Naive thymus-derived CD4-positive, alpha-beta T cell (primary cell): ENCODE results near the gene HINT1. TPM values are rescaled to one million over a fixed set of nuclear protein-coding genes. Genes with fewer than 3 reads are reported as not detected.
A peak's percentile ranks its signal among the peaks of the same experiment; 100 is the strongest.

Experiments used
- ATAC-seq: fragments of 150-1000 bp; cut with Tn5 transposase; 2 replicates; pipeline ENCODE4 v1.10.0; 2021; ENCODE audit warnings: mild to moderate bottlenecking, moderate library complexity
- CTCF ChIA-PET: fragments of 350-600 bp; sonication (Branson Sonifier 250); formaldehyde crosslinking; loops from one replicate; lab custom pipeline; 2021; ENCODE audit warnings: antibody characterized with exemption; lab: Charles Lee
- POLR2A ChIA-PET: fragments of 350-600 bp; sonication (Branson Sonifier 250); formaldehyde crosslinking; loops from one replicate; lab custom pipeline; 2021; ENCODE audit warnings: antibody characterized with exemption, inconsistent platforms; lab: Charles Lee
- DNase-seq, 9 donors: peaks; one replicate each; pipeline versions ENCODE4 v3.0.0 to v3.0.0-alpha.2; 2020 to 2022; ENCODE audit warnings: mixed read lengths in 1 of 9
- H3K27ac ChIP-seq: one replicate; pipeline ENCODE4 v1.7.0; 2013; ENCODE audit warnings: mild to moderate bottlenecking, low read depth, low read length, moderate library complexity
- H3K27me3 ChIP-seq, 2 donors: one replicate each; pipeline ENCODE4 v1.7.0; 2013; ENCODE audit warnings: low read length in 2 of 2, mild to moderate bottlenecking in 2 of 2, moderate library complexity in 2 of 2; ENCODE audit not compliant: control insufficient read depth in 2 of 2, insufficient read depth in 2 of 2
- H3K36me3 ChIP-seq, 3 experiments: 1 replicate in 2 of 3; 2 replicates in 1 of 3; pipeline ENCODE4 v1.7.0; 2013; ENCODE audit warnings: low read length in 3 of 3, mild to moderate bottlenecking in 3 of 3, moderate library complexity in 1 of 3; ENCODE audit not compliant: insufficient read depth in 3 of 3, control insufficient read depth in 2 of 3
- H3K4me1 ChIP-seq, 2 donors: one replicate each; pipeline ENCODE4 v1.7.0; 2013; ENCODE audit warnings: low read length in 2 of 2, mild to moderate bottlenecking in 2 of 2, moderate library complexity in 1 of 2; ENCODE audit not compliant: control insufficient read depth in 2 of 2, insufficient read depth in 2 of 2
- H3K4me3 ChIP-seq: 2 replicates; pipeline ENCODE4 v1.7.0; 2013; ENCODE audit warnings: mild to moderate bottlenecking, low read length
- H3K9me3 ChIP-seq, 3 experiments: 1 replicate in 2 of 3; 2 replicates in 1 of 3; pipeline ENCODE4 v1.7.0; 2013; ENCODE audit warnings: low read length in 3 of 3; ENCODE audit not compliant: control insufficient read depth in 2 of 3
- H3K27ac Mint-ChIP-seq, 9 donors: one replicate each; pipeline ENCODE4 v1.8.0; 2020 to 2022; ENCODE audit warnings: mixed read lengths in 9 of 9, mild to moderate bottlenecking in 8 of 9, moderate library complexity in 5 of 9, inconsistent platforms in 2 of 9
- H3K27me3 Mint-ChIP-seq, 5 donors: one replicate each; pipeline ENCODE4 v1.8.0; 2021 to 2022; ENCODE audit warnings: mixed read lengths in 5 of 5, mild to moderate bottlenecking in 1 of 5
- H3K36me3 Mint-ChIP-seq, 5 donors: one replicate each; pipeline ENCODE4 v1.8.0; 2020 to 2022; ENCODE audit warnings: mixed read lengths in 5 of 5, mild to moderate bottlenecking in 3 of 5, inconsistent platforms in 1 of 5
- H3K4me1 Mint-ChIP-seq, 7 donors: one replicate each; pipeline ENCODE4 v1.8.0; 2020 to 2022; ENCODE audit warnings: mixed read lengths in 7 of 7, mild to moderate bottlenecking in 3 of 7, inconsistent platforms in 1 of 7
- H3K4me3 Mint-ChIP-seq, 10 donors: one replicate each; pipeline ENCODE4 v1.8.0; 2020 to 2022; ENCODE audit warnings: mild to moderate bottlenecking in 10 of 10, mixed read lengths in 10 of 10, moderate library complexity in 6 of 10, inconsistent platforms in 2 of 10
- H3K9me3 Mint-ChIP-seq, 11 donors: one replicate each; pipeline ENCODE4 v1.8.0; 2020 to 2022; ENCODE audit warnings: mixed read lengths in 11 of 11, mild to moderate bottlenecking in 4 of 11, inconsistent platforms in 1 of 11, moderate library complexity in 1 of 11
- intact Hi-C, 2 donors: fragments of 100-400 bp; cut with micrococcal nuclease; formaldehyde crosslinking; loops; one replicate each; pipeline ENCODE4 v1.15.1; 2023
- polyA plus RNA-seq, 2 donors: library from polyadenylated mRNA; unstranded; fragments of 300-500 nt; fragmentation: Illumina TruSeq; gene quantifications; one replicate each; pipeline ENCODE4 v1.2.3, GENCODE V29; 2021
- total RNA-seq, 6 experiments: library from RNA in 5 of 6; stranded (reverse) in 5 of 6; gene quantifications; 1 replicate in 5 of 6; 2 replicates in 1 of 6; pipeline ENCODE4 v1.2.3 and lab custom pipeline; 2021 to 2026

HINT1 gene
- total and polyA plus RNA-seq, 7 experiments from 2014 or later: 172 to 376 (median 241) TPM

- Mint-ChIP-seq H3K27ac (peak overlapping the region; percentile 91 to 98 (median 96)), H3K36me3 (peaks cover 0 to 13% (median 0%) of the 10 kb centered on the region in 5 donors), H3K4me3 (peak overlapping the region; percentile 72 to 90 (median 80)), H3K4me1 (peaks cover 42 to 75% (median 61%) of the 10 kb centered on the region in 7 donors), H3K9me3 (peaks cover 0 to 6% (median 0%) of the 10 kb centered on the region in 11 donors), H3K27me3 (no peaks in the 10 kb centered on the region)
- intact Hi-C loops: loop anchor here (1.0 to 2.0 kb wide), 12 partner anchors 9 to 173 kb away; partner anchors contain the start of gene LYRM7 (in 2 of the 2)
- no peaks in the 10 kb centered on the region for H3K9me3 ChIP-seq
- DNase-seq: peak; percentile 11 to 91 (median 84)
- peaks cover 18 to 37% of the 10 kb centered on the region in 2 donors for H3K4me1 ChIP-seq
- no peaks in the 10 kb centered on the region for H3K27me3 ChIP-seq
- peaks cover 0 to 4% (median 0%) of the 10 kb centered on the region in 3 experiments for H3K36me3 ChIP-seq
- CTCF ChIA-PET: interaction anchor here (0.6 to 1.7 kb wide), 9 partner anchors 12 to 98 kb away, joined by 3 to 7 read pairs (median 4); partner anchors contain the start of gene CDC42SE2
- POLR2A ChIA-PET: interaction anchor here (0.6 to 3.9 kb wide), 17 partner anchors 10 to 201 kb away, joined by 3 to 37 read pairs (median 5); partner anchors contain the start of genes CDC42SE2 and HINT1
- peak overlapping the region; percentile 21 for H3K4me3 ChIP-seq
- peak overlapping the region; percentile 77 for H3K27ac ChIP-seq
- ATAC-seq: peak; percentile 98
Measured at GRCh38 chr5:131209506-131210150, 44.6 kb upstream of the HINT1 start.

GRCh38 chr5:131209175-131209505, 44.1 kb upstream of the HINT1 start:
- Histone ChIP-seq H3K27ac (peak overlapping the region; percentile 77), H3K4me3 (peak overlapping the region; percentile 15), H3K9me3 (no peaks in the 10 kb centered on the region), H3K4me1 (peaks cover 15 to 33% of the 10 kb centered on the region in 2 donors), H3K36me3 (peaks cover 0 to 4% (median 0%) of the 10 kb centered on the region in 3 experiments), H3K27me3 (no peaks in the 10 kb centered on the region)
- Mint-ChIP-seq H3K4me1 (peaks cover 39 to 70% (median 57%) of the 10 kb centered on the region in 7 donors), H3K4me3 (peak overlapping the region; percentile 72 to 90 (median 80)), H3K27me3 (no peaks in the 10 kb centered on the region), H3K9me3 (peaks cover 0 to 6% (median 0%) of the 10 kb centered on the region in 11 donors), H3K27ac (peak overlapping the region; percentile 91 to 98 (median 96)), H3K36me3 (peaks cover 0 to 13% (median 0%) of the 10 kb centered on the region in 5 donors)
- CTCF ChIA-PET: interaction anchor here (0.6 to 1.7 kb wide), 10 partner anchors 12 to 147 kb away, joined by 3 to 7 read pairs (median 4); partner anchors contain the start of gene CDC42SE2
- no peak for DNase-seq
- POLR2A ChIA-PET: interaction anchor here (0.6 to 3.9 kb wide), 18 partner anchors 8 to 201 kb away, joined by 3 to 37 read pairs (median 4); partner anchors contain the start of genes CDC42SE2 and HINT1
- intact Hi-C loops: loop anchor here (1.0 to 2.0 kb wide), 10 partner anchors 9 to 173 kb away; partner anchors contain the start of gene LYRM7 (in 2 of the 2)
- ATAC-seq: no peak

GRCh38 chr5:131206772-131207171, 41.7 kb upstream of the HINT1 start:
- H3K9me3 ChIP-seq: no peaks in the 10 kb centered on the region
- Mint-ChIP-seq H3K4me3 (no peak overlapping the region), H3K9me3 (peaks cover 0 to 6% (median 0%) of the 10 kb centered on the region in 11 donors), H3K27me3 (no peaks in the 10 kb centered on the region), H3K27ac (peak overlapping the region in 6 of 9 donors; percentile 27 to 97 (median 44)), H3K36me3 (peaks cover 0 to 7% (median 0%) of the 10 kb centered on the region in 5 donors), H3K4me1 (peaks cover 35 to 56% (median 46%) of the 10 kb centered on the region in 7 donors)
- no peak for ATAC-seq
- ChIA-PET CTCF (interaction anchor here (0.7 to 1.0 kb wide), 2 partner anchors 8 to 175 kb away, joined by 3 to 4 read pairs; no protein-coding TSS in a partner anchor), POLR2A (interaction anchor here (1.0 to 1.7 kb wide), 6 partner anchors 8 to 190 kb away, joined by 3 to 6 read pairs (median 4); no protein-coding TSS in a partner anchor)
- H3K27ac ChIP-seq: no peak overlapping the region
- no peaks in the 10 kb centered on the region for H3K27me3 ChIP-seq
- peaks cover 0 to 4% (median 0%) of the 10 kb centered on the region in 3 experiments for H3K36me3 ChIP-seq
- no peak overlapping the region for H3K4me3 ChIP-seq
- no peak for DNase-seq
- peaks cover 12 to 26% of the 10 kb centered on the region in 2 donors for H3K4me1 ChIP-seq
- intact Hi-C loops: no loop called here

- Mint-ChIP-seq H3K36me3 (peaks cover 0 to 7% (median 0%) of the 10 kb centered on the region in 5 donors), H3K27me3 (no peaks in the 10 kb centered on the region), H3K4me1 (peaks cover 31 to 50% (median 41%) of the 10 kb centered on the region in 7 donors), H3K9me3 (peaks cover 0 to 6% (median 0%) of the 10 kb centered on the region in 11 donors), H3K27ac (peak overlapping the region in 3 of 9 donors; percentile 7 to 97 (median 27)), H3K4me3 (no peak overlapping the region)
- no peaks in the 10 kb centered on the region for H3K9me3 ChIP-seq
- peaks cover 0 to 4% (median 0%) of the 10 kb centered on the region in 3 experiments for H3K36me3 ChIP-seq
- intact Hi-C loops: no loop called here
- H3K4me1 ChIP-seq: peaks cover 12 to 26% of the 10 kb centered on the region in 2 donors
- no peaks in the 10 kb centered on the region for H3K27me3 ChIP-seq
- POLR2A ChIA-PET: interaction anchor here (1.0 to 1.7 kb wide), 5 partner anchors 9 to 60 kb away, joined by 3 to 6 read pairs (median 4); no protein-coding TSS in a partner anchor
- H3K4me3 ChIP-seq: no peak overlapping the region
- DNase-seq: no peak
- CTCF ChIA-PET: interaction anchor here (0.6 to 1.0 kb wide), 2 partner anchors 73 to 176 kb away, joined by 3 to 4 read pairs; no protein-coding TSS in a partner anchor
- no peak overlapping the region for H3K27ac ChIP-seq
- ATAC-seq: no peak
Measured at GRCh38 chr5:131206061-131206460, 41.0 kb upstream of the HINT1 start.

- Mint-ChIP-seq H3K36me3 (peaks cover 0 to 9% (median 5%) of the 10 kb centered on the region in 5 donors), H3K4me1 (peaks cover 21 to 39% (median 30%) of the 10 kb centered on the region in 7 donors), H3K27ac (no peak overlapping the region), H3K27me3 (no peaks in the 10 kb centered on the region), H3K9me3 (peaks cover 0 to 6% (median 0%) of the 10 kb centered on the region in 11 donors), H3K4me3 (no peak overlapping the region)
- Histone ChIP-seq H3K4me3 (no peak overlapping the region), H3K9me3 (no peaks in the 10 kb centered on the region), H3K4me1 (peaks cover 11 to 15% of the 10 kb centered on the region in 2 donors), H3K27ac (no peak overlapping the region), H3K27me3 (no peaks in the 10 kb centered on the region), H3K36me3 (peaks cover 0 to 4% (median 0%) of the 10 kb centered on the region in 3 experiments)
- ATAC-seq (no peak), DNase-seq (no peak)
- intact Hi-C loops: no loop called here
- CTCF ChIA-PET: no interaction called here
- POLR2A ChIA-PET: interaction anchor here (0.7 to 1.4 kb wide), 2 partner anchors 35 to 59 kb away, joined by 3 read pairs; partner anchors contain the start of gene CDC42SE2
Measured at GRCh38 chr5:131204964-131205363, 39.9 kb upstream of the HINT1 start.

- H3K36me3 ChIP-seq: no peaks in the 10 kb centered on the region
- Mint-ChIP-seq H3K4me1 (peaks cover 2 to 18% (median 7%) of the 10 kb centered on the region in 7 donors), H3K36me3 (peaks cover 3 to 15% (median 10%) of the 10 kb centered on the region in 5 donors), H3K9me3 (peaks cover 0 to 1% (median 0%) of the 10 kb centered on the region in 11 donors), H3K27ac (no peak overlapping the region), H3K4me3 (no peak overlapping the region), H3K27me3 (no peaks in the 10 kb centered on the region)
- no peaks in the 10 kb centered on the region for H3K27me3 ChIP-seq
- CTCF ChIA-PET: no interaction called here
- POLR2A ChIA-PET: interaction anchor here (0.9 kb wide), 1 partner anchor 181 kb away, joined by 3 read pairs; no protein-coding TSS in a partner anchor
- DNase-seq (no peak), ATAC-seq (no peak)
- H3K27ac ChIP-seq: no peak overlapping the region
- H3K4me1 ChIP-seq: no peaks in the 10 kb centered on the region
- no peak overlapping the region for H3K4me3 ChIP-seq
- no peaks in the 10 kb centered on the region for H3K9me3 ChIP-seq
- intact Hi-C loops: loop anchor here in 1 of 2 donors (1.0 kb wide), 1 partner anchor 9 kb away; no protein-coding TSS in a partner anchor
Measured at GRCh38 chr5:131200560-131200959, 35.5 kb upstream of the HINT1 start.
